Endometrium (tissue), 2 donors: Measurements from ENCODE around the gene RAD51AP2.
"Not testable (repeated sequence)": the region's sequence is repeated elsewhere in the genome, so short reads cannot be mapped to it uniquely, and the experiment has no call there.

Source experiments
- FAIRE-seq: peaks from 2 replicates; lab custom pipeline; 2012; peaks lifted over from hg19 to GRCh38; lab: Jason Lieb, UNC
- donor health status: control.
- donor health status: control.

Gene RAD51AP2

DNA sequence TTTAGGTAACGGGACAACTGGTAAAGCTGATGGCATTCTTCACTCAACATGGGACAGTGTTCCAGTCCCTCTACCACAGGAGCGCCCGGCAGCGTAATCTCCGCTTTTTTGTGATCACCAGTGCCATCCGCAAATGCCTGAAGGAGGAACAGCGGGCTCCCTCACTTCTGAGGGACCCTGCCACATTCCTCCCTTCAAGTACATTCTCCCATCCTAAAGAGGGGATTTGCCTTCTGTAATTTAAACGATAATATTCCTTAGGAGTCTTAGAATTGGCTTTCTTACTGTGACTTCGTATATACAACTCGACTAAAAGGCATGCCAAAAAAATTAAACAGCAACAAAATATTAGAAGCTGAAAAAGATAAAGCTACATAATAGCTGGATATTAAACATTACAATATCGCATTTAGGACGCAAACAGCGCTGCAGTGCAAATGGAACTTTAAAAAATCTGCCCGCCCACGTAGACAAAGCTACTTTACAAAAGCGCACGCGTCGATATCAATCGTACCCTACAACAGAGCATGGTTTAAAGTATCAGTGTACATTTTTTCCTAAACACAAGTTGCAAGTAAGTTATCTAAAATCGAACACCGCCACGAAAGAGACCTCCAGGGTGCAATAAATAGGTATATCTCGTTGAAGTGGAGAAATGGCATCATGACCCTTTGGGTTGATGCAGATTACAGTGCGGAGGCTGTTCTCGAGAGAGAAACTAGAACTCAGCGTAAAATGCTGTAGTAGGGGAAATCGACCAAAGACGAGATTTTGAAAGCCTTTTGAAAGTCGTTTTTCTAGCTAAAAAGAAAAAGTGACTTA is 20.0 kb upstream of the RAD51AP2 start:
- no peak for FAIRE-seq

DNA sequence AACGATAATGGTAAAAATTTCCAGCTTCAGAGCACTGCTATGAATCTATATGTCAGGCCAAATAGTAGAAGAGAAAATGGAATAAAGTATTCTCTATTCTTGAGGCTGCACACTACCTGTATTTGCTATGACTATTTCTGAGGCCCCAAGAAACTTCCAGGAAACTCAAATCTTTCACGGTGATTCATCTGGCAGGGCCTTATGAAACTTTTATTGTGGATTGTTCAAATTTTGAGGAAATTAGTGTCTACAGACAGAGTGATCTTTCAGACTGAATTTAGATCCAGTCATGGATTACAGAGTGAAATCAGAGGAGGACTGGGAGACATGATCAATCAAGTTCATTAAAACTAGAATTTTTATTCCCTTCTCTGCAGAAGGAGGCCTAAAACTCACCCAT is 18.2 kb upstream of the RAD51AP2 start:
- FAIRE-seq: no peak

DNA sequence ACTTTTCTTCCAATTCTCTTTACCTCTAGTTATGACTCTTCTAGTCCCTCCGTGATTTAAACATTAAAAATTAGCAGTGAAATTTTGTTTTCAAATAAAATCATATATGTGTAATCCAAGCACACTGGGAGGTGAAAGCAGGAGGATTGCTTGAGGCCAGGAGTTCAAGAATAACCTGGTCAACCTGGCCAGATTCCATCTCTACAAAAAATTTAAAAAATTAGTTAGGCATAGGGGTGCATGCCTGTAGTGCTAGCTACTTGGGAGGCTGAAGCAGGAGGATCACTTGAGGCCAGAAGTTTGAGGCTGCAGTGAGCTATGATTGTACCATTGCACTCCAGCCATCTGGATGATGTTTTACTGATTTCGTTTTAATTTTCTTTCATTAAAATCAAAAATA is 15.3 kb upstream of the RAD51AP2 start:
- FAIRE-seq: no peak

DNA sequence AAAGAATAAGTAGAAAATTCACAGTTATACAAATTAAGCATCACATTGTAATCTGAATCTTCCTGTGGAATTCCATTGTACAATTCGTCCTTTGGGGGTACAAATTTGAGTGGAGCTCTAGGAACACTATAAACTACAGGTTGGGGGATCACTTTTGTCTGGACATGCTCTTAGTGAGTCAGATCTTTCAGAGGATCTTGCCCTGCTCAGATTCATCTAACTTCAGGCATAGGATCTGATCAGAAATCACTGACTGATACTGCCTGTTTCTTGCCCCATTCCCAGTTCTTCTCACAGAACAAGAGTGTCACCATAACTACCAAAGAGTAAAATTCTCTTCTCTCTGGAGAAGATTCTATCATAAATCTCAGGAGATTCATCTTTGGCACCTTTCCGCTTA is 11.5 kb upstream of the RAD51AP2 start:
- no peak for FAIRE-seq

DNA sequence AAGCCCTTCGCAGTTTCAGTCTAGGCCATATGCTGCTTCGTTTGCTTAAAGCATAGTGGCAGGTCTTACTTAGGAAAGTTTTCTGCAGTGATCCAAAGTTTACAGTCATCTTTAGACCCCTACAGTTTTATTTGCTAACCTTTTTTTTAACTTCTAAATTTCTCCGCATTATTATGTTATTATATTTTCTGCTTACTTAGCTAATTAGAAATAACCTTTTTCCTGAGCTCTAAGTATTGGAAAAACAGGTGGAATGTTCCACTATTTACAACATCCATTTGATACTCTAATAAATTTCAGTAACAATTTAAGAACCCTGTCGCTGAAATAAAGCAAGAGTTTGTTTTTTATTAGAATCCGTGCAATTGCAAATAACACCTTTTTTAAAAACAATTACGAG is 4.1 kb upstream of the RAD51AP2 start:
- FAIRE-seq: no peak

DNA sequence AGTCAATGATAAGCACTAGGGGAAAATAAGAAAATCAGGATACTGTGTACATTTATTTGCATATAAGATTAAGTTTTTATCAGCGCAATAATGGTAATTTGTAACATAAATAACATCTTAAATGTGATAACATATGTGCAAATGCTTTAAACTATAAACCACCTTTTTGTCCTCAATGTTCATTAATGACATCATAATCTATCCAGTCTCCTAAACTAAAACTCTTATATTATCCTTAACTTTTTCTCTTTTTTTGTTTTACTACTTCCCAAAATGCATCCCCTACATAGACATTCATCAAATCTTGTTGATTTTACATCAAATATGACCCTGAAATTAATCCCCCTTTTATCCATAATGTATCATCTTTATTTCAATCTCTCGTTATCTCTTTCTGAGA is 3.4 kb upstream of the RAD51AP2 start:
- FAIRE-seq: no peak

DNA sequence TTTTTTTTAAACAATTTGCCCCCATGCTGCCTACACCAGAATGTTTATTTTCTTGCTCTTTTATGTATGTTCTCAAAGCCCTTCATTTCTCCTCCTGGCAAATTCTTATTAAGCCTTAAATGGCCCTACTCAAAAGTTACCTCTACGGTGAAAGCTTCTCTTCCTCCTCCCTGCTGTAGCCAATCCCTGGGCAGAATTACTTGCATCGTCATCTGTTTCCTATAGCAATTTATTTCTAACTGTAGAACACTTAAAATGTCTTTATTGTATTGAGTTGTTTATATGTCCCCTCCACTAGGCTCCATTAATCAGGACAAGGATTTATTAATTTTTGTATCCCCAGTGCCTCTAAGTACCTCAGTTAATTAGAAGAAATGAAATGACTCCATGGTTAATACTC is 2.5 kb upstream of the RAD51AP2 start:
- FAIRE-seq: no peak

DNA sequence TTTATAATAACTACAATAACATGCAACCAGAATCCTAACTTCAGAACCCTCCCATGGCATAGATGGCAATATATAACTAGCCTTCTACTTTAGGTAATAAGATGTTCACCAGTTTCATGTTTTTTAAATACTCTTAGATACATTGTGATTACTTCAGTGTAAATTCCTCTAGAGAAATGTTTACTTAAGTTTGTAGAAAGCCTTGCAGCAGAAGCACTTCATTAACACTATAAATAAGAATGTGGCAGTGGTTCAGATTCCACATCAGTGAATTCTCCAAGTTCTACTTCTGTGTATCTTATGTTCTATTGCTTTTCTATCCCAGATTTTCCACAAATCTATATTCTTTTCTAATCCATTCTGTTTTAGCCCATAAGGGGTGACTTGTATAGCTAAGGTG is 1.2 kb upstream of the RAD51AP2 start:
- FAIRE-seq: no peak

DNA sequence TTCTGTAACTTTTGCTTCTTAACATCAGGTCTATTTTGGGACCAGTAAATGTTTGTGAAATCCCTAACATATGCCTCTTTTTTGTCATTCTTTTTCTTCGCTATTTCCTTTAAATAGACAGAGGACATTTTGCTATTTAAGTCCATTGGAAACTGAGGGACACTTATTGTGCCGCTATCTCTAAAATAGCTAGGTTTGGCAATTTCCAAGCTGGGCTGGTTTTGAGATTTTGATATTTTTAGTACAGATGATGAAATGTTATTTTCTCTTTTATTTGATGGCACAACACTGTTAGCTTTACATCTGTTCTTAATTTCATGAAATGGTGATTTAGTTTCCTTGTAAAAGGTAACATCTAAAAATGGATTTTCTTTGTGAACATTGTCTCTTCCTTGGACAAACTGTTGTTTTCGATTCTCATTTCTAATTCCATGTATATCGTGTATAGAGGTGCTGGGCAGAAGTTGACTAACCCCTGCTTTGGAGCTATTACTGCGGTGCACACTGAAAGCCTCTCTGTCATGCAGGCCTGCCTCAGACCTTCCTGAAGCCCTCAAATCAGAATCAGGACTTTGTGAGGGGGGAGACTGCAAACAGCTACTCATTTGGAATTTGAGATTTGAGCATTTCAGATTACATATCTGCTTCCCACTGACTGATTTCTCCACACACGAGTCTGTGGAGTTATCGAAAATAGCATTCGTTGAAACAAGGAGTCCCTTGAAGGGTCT is 594 bp downstream of the RAD51AP2 start:
- no peak for FAIRE-seq

DNA sequence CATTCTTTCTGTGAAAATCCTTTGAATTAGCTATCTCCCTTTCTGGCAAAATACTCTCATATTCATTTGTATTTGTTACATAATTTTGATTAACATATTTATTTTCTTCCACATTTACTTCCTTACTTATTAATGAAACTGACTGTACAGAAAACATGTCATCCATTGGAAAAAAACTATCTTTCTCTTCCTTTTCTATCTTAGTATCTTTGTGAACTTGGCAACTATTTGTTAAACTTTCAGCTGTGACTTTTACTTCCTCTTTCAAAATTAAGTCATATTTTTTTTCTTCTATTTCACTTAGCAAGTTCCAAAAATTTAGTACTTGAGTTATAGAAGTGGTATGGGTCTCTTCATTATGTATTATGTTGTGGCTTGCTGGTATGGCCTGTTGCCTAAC is 2.6 kb downstream of the RAD51AP2 start:
- FAIRE-seq: no peak

DNA sequence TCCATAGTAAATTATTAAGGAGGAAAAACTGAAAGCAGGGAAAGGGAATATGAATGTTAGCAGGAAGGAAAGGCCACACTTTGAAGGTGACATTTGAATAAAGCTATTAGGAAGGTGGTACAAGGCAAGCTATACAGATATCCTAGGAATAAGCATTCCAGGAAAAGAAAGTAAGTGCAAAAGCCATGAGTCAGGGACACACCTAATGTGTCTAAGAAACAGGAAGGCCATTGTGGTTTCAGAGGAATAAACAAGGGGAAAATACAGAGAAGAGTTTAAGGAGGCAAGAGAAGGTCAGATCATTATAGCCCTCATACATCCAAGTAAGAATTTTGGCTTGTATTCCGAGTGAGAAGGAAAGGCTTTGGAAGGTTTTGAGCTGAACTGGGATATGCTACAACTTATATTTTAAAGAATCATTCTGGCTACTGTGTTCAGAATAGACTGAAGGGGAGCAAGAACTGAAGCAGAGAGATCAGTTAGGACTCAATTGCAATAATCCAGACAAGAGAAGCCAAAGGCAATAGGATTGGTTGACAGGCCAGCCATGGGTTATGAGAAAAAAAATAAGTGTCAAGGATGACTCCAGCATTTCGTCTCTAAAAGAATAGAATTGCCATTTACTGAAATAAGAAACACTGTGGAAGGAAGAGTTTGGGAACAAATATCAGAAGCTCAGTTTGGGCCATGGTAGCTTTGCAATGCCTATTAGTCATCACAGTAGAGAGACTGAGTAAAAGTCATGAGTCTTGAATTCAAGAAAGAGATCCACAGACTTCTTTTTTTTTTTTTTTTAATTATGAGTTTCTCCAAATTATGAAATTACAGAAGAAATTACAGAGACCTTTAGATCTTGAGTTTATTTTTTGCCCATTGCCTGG is 11.3 kb downstream of the RAD51AP2 start:
- no peak for FAIRE-seq

DNA sequence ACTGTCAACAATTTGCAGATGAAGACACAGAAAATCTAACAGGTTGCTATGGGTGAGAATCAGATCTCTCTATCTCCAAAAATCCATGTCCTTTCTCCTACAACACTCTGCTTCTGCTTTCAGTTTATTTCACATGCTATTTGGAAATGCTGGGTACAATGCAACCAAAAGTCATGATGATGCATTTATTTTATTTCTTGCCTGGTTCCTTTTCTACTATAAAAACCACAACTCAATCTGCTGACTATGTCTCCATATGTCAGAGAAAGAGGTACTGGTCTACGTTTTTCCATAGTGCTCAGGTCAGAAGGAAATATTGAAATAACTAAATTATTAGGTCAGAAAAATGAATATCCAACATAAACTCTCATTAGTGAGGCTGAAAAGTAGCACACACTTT is 20.5 kb downstream of the RAD51AP2 start:
- no peak for FAIRE-seq

DNA sequence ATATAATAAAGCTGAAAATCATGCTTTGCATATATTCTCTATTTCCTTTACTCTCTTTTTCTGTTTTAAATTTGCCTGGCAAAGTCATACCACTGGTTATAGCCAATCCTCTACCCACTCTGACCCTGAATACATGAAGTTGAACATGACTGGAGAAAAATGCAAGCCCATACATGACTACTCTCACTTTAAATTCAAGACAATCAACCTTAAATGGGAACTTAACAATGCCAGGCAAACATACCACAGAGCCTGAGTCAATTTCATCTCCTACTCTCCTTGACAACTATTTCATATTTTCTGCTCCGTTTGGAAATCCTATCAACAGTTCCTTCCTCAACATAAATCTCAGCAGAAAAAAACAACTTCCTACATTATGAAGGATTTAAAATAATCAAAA is 22.6 kb downstream of the RAD51AP2 start:
- FAIRE-seq: no peak

DNA sequence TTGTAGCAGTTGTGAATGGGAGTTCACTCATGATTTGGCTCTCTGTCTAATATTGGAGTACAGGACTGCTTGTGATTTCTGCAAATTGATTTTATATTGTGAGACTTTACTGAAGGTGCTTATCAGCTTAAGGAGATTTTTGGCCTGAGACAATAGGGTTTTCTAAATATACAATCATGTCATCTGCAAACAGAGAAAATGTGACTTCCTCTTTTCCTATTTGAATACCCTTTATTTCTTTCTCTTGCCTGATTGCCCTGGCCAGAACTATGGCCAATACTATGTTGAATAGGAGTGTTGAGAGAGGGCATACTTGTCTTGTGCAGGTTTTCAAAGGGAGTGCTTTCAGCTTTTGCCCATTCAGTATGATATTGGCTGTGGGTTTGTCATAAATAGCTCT is 28.1 kb downstream of the RAD51AP2 start:
- FAIRE-seq: not testable (repeated sequence)

DNA sequence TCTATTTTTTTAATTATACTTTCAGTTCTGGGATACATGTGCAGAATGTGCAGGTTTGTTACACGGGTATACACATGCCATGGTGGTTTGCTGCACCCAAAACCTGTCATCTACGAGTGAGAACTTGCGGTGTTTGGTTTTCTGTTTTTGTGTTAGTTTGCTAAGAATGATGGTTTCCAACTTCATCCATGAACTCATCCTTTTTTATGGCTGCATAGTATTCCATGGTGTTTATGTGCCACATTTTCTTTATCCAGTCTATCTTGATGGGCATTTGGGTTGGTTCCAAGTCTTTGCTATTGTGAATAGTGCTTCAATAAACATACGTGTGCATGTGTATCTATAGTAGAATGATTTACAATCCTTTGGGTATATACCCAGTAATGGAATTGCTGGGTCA is 29.6 kb downstream of the RAD51AP2 start:
- not testable (repeated sequence) for FAIRE-seq

DNA sequence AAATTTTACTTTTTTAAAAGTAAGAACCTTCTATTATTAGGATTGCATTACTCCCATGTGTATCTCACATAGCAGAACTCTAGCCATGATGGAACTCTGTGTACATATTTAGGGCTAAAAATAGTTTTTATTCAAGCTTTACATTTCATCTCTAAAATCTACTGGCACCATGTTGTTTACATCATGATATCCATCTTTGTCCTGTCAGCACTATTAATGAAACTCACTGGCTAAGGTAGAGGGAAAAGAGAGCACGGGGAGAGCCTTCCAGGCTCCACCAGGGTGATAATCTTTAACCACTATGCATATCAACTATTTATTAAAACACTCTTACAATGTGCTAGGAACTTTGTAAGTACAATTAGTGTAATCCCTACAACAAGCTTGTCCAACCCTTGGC is 34.7 kb downstream of the RAD51AP2 start:
- FAIRE-seq: no peak

DNA sequence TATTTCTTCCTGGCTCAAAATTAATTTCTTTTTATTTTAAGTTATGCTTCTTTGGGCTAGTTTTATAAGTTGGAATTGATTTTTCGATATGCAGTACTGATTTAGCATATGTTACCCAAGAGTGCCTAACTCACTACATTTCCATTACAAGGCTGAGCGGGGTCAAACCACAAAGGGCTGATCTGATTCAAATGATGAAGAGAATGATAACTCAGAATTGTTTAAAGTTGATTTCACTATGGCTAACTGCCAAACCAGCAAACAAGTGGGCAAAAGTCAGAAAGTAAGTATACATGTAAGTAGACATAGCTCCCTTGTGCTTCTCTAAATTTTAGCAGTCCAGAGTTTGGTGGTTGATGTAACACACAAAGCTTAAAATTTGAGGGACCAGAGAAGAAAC is 35.6 kb downstream of the RAD51AP2 start:
- no peak for FAIRE-seq

DNA sequence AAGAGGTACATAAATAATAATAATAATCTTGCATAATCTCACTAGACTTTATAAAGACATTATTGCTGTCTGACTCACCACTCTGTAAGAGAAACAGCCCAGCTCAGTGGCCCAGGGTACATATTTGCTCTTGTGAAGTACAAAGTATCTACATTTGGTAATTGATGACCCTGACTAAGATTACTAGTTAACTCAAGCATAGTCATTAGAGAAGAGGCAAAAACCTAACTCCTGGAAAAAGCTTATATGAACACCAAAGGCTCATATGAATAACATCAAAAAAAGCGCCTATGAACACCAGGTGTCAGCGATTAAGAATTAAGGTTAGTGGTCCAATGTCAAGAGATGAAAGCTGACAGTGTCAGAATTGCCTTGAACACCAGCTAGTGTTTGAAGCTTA is 38.4 kb downstream of the RAD51AP2 start:
- no peak for FAIRE-seq

DNA sequence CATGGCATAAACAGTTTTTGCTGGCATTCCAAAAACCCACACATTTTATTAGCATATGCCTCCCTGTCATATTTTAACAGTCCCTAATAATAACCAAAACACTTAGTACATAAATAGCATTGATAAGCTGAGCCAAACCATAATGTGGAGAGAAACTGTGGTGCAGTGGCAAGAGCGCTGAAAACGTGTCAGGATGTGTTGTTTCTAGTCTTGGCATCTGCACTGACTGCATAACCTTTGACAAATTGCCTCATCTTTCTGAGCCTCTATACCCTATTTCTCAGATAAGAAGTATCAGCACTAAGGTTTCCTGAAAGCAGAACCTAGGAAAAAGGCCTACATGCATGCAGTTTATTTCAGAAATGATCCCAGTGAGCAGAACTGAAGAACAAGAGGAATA is 41.4 kb downstream of the RAD51AP2 start:
- no peak for FAIRE-seq

DNA sequence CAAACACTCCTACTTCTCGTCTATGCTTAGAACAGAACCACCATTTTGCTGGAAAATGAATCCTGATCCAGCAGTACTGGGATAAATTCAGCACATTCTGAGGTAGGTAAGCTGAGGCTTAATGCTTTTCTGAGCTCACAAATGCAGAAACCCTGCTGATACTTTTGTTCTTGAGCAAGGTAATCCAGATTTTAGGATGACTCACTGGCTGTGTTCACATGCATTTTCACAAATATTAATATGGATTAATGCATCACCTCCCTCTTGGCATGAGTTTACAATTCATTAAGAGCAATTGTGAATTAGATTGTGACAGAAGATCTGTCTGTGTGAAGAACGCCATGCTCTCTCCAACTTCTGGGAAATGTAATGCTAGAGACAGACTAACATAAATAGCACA is 42.2 kb downstream of the RAD51AP2 start:
- FAIRE-seq: no peak

DNA sequence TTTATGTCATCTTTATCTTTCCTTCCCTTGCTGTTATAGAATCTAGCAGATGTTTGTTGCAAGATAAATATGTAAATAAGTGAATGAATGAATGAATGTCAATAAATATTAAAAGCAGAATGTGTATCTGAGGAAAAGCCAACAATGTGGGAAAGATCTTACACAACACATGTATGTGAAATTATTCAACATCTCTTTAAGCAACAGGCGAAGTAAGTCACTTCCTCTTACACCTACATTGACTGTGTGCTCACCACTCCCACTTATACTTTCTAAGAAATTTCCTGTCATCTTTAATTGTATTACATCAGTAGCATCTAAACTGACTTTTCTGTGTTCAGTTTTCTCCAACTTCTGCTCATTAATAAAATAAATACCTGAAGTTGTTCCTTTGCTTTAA is 43.0 kb downstream of the RAD51AP2 start:
- FAIRE-seq: no peak

DNA sequence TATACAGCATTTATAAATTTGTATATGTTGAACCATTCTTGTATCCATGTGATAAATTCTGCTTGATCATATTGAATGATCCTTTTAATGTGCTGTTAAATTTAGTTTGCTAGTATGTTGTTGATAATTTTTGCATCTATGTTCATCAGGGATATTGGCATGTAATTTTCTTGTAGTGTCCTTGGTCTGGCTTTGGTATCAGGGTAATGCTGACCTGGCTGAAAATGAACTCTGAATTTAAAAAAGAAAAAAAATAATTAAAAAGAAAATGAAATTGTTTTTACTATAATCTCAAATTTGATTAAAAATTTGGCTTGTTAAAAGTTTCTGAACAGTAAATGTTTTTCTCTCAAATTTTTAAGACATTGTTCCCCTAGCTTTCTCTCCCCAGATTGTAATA is 46.3 kb downstream of the RAD51AP2 start:
- FAIRE-seq: peak; percentile 12
